HepG2 (cell line): ENCODE data around the gene AGPAT2. TPM values are rescaled to one million over a fixed set of nuclear protein-coding genes. Genes with fewer than 3 reads are reported as not detected.

Experiments used
- FOXA1 ChIP-seq, 2 experiments: fragments of 450-650 bp in 1 of 2; sonication (generic) in 1 of 2; formaldehyde crosslinking in 1 of 2; IDR thresholded peaks; 2 replicates each; pipeline versions ENCODE4 v1.4.0 to v1.6.1; 2016 to 2020; ENCODE audit warnings: missing genetic modification reagents in 1 of 2
- HNRNPUL1 ChIP-seq: fragments of 200-400 bp; formaldehyde crosslinking; IDR thresholded peaks from 2 replicates; pipeline ENCODE4 v1.6.1; 2017; ENCODE audit warnings: low read depth, mild to moderate bottlenecking, low read length, moderate library complexity
- MYNN ChIP-seq: sonication (generic); formaldehyde crosslinking; IDR thresholded peaks from 2 replicates; pipeline ENCODE4 v1.4.0; 2020; ENCODE audit warnings: mild to moderate bottlenecking, low read depth, missing genetic modification reagents
- NFKBIZ ChIP-seq: IDR thresholded peaks from 2 replicates; pipeline ENCODE4 v1.6.1; 2018; ENCODE audit warnings: missing genetic modification reagents, missing compliant biosample characterization
- NR2F2 ChIP-seq: IDR thresholded peaks from 2 replicates; pipeline ENCODE4 v1.6.1; 2012; ENCODE audit warnings: low read depth, inconsistent platforms, borderline replicate concordance
- PATZ1 ChIP-seq: sonication (generic); formaldehyde crosslinking; IDR thresholded peaks from 2 replicates; pipeline ENCODE4 v1.4.0; 2020; ENCODE audit warnings: missing genetic modification reagents
- POGK ChIP-seq: sonication (generic); formaldehyde crosslinking; conservative IDR thresholded peaks from 2 replicates; pipeline ENCODE4 v1.8.0; 2022; ENCODE audit warnings: mild to moderate bottlenecking, moderate library complexity, missing genetic modification reagents
- RFX3 ChIP-seq: IDR thresholded peaks from 2 replicates; pipeline ENCODE4 v1.6.1; 2016; ENCODE audit warnings: missing biosample characterization, missing genetic modification reagents
- TGIF2 ChIP-seq: IDR thresholded peaks from 2 replicates; pipeline ENCODE4 v1.6.1; 2016; ENCODE audit warnings: control low read depth, missing compliant biosample characterization
- THYN1 ChIP-seq: sonication (generic); formaldehyde crosslinking; IDR thresholded peaks from 2 replicates; pipeline ENCODE4 v1.8.1; 2023; ENCODE audit warnings: low read depth, mild to moderate bottlenecking, moderate library complexity, missing genetic modification reagents, borderline replicate concordance
- YY1 ChIP-seq: IDR thresholded peaks from 2 replicates; pipeline ENCODE4 v1.6.1; 2011; ENCODE audit warnings: low read length, low read depth, moderate library complexity, mild to moderate bottlenecking; ENCODE audit not compliant: insufficient read depth, insufficient replicate concordance
- ZNF282 ChIP-seq: fragments of 450-650 bp; IDR thresholded peaks from 2 replicates; pipeline ENCODE4 v1.6.1; 2018; ENCODE audit not compliant: partially characterized antibody
- ZNF335 ChIP-seq: sonication (generic); formaldehyde crosslinking; IDR thresholded peaks from 2 replicates; pipeline ENCODE4 v1.4.0; 2020; ENCODE audit warnings: missing genetic modification reagents
- polyA plus RNA-seq, 8 experiments: library from polyadenylated mRNA; depleted of rRNA in 3 of 8; stranded (reverse) in 7 of 8; unstranded in 1 of 8; fragments of >200 nt; fragmentation: Illumina TruSeq in 4 of 8; extraction: Trizol in 4 of 8; gene quantifications; 2 replicates each; pipeline versions ENCODE4 v1.2.1 to v1.2.3, GENCODE V29; 2011 to 2016; ENCODE audit warnings: low read depth in 4 of 8, missing spikeins in 1 of 8, mixed read lengths in 1 of 8; ENCODE audit not compliant: insufficient read depth in 1 of 8
- total RNA-seq, 5 experiments: library from RNA; depleted of rRNA; stranded (reverse); fragments of >200 nt; fragmentation: Illumina TruSeq; extraction: Trizol; gene quantifications; 2 replicates each; pipeline ENCODE4 v1.2.3, GENCODE V29; 2016; ENCODE audit warnings: low read depth in 1 of 5
- TF ChIP-seq, protein P1 (sequence below): sonication (generic); formaldehyde crosslinking; IDR thresholded peaks from 2 replicates; pipeline ENCODE4 v1.5.0; 2020; ENCODE audit warnings: mild to moderate bottlenecking, missing genetic modification reagents, borderline replicate concordance
- TF ChIP-seq, protein P2 (sequence below): sonication (generic); formaldehyde crosslinking; IDR thresholded peaks from 2 replicates; pipeline ENCODE4 v1.5.1; 2020; ENCODE audit warnings: mild to moderate bottlenecking, missing genetic modification reagents, moderate library complexity

AGPAT2 gene
- total and polyA plus RNA-seq, 2 of the 13 experiments (the other 11 are each of a cell fraction or from before 2014, with no cell fraction given) = 3.9 to 25.8 TPM

DNA sequence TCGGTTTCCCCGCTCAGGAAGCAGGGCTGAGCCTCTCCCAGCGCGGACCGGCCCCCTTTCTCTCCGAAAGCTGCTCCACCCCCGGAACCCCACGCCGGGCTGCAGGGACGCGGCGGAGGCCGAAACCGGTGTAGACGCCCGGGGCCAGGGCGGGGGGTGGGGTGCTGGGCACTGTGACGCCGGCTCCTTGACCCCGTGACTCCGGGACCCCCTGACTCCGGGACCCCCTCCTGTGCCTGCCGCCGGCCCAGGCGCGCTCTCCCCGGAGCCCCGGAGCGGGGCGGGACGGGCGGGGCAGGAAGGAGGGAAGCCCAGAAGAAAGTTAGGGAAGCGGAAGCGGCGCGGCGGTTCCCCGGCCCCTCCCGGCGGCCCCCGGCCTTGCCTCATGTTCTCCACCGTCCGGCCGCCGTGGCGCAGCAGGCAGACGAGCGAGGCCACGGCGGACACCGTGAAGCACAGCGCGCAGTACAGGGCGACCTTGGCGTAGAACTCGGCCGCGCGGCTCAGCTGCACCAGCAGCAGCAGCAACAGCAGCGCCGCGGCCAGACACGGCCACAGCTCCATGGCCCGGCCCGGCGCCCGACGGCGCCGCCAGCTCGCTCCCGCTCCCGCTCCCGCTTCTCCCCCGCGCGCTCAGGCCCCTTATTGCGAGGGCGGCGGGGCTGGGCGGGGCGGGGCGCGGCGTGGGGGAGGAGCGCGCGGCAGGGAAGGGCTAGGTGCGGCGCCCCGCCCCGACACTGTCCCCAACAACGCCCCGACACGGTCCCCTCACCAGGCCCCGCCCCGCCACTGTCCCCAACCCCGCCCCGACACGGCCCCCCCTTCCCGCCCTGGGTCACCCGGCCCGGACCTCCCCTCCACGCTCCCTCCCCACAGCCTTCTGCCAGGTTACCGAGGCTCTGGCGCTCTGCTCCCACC, at the start of gene AGPAT2 (continued):
- TF ChIP-seq, protein P1, sequence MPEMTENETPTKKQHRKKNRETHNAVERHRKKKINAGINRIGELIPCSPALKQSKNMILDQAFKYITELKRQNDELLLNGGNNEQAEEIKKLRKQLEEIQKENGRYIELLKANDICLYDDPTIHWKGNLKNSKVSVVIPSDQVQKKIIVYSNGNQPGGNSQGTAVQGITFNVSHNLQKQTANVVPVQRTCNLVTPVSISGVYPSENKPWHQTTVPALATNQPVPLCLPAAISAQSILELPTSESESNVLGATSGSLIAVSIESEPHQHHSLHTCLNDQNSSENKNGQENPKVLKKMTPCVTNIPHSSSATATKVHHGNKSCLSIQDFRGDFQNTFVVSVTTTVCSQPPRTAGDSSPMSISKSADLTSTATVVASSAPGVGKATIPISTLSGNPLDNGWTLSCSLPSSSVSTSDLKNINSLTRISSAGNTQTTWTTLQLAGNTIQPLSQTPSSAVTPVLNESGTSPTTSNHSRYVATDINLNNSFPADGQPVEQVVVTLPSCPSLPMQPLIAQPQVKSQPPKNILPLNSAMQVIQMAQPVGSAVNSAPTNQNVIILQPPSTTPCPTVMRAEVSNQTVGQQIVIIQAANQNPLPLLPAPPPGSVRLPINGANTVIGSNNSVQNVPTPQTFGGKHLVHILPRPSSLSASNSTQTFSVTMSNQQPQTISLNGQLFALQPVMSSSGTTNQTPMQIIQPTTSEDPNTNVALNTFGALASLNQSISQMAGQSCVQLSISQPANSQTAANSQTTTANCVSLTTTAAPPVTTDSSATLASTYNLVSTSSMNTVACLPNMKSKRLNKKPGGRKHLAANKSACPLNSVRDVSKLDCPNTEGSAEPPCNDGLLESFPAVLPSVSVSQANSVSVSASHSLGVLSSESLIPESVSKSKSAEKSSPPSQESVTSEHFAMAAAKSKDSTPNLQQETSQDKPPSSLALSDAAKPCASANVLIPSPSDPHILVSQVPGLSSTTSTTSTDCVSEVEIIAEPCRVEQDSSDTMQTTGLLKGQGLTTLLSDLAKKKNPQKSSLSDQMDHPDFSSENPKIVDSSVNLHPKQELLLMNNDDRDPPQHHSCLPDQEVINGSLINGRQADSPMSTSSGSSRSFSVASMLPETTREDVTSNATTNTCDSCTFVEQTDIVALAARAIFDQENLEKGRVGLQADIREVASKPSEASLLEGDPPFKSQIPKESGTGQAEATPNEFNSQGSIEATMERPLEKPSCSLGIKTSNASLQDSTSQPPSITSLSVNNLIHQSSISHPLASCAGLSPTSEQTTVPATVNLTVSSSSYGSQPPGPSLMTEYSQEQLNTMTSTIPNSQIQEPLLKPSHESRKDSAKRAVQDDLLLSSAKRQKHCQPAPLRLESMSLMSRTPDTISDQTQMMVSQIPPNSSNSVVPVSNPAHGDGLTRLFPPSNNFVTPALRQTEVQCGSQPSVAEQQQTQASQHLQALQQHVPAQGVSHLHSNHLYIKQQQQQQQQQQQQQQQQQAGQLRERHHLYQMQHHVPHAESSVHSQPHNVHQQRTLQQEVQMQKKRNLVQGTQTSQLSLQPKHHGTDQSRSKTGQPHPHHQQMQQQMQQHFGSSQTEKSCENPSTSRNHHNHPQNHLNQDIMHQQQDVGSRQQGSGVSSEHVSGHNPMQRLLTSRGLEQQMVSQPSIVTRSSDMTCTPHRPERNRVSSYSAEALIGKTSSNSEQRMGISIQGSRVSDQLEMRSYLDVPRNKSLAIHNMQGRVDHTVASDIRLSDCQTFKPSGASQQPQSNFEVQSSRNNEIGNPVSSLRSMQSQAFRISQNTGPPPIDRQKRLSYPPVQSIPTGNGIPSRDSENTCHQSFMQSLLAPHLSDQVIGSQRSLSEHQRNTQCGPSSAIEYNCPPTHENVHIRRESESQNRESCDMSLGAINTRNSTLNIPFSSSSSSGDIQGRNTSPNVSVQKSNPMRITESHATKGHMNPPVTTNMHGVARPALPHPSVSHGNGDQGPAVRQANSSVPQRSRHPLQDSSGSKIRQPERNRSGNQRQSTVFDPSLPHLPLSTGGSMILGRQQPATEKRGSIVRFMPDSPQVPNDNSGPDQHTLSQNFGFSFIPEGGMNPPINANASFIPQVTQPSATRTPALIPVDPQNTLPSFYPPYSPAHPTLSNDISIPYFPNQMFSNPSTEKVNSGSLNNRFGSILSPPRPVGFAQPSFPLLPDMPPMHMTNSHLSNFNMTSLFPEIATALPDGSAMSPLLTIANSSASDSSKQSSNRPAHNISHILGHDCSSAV = no peak
- TF ChIP-seq HNRNPUL1 (no peak), ZNF282 (no peak), ZNF335 (no peak), NFKBIZ (no peak), MYNN (CRISPR knock-in tag) (no peak), POGK (CRISPR knock-in tag) (no peak), YY1 (no peak), THYN1 (CRISPR knock-in tag) (no peak), NR2F2 (no peak), RFX3 (CRISPR knock-in tag) (no peak), PATZ1 (peak; percentile 51), TGIF2 (CRISPR knock-in tag) (0 out of 2 replicates have a peak, but pooled peaks have one; percentile 20), FOXA1 (IDR thresholded peaks at IDR 0.05) (no peak), FOXA1 (CRISPR knock-in tag; IDR thresholded peaks at IDR 0.05) (no peak)
- TF ChIP-seq, protein P2, sequence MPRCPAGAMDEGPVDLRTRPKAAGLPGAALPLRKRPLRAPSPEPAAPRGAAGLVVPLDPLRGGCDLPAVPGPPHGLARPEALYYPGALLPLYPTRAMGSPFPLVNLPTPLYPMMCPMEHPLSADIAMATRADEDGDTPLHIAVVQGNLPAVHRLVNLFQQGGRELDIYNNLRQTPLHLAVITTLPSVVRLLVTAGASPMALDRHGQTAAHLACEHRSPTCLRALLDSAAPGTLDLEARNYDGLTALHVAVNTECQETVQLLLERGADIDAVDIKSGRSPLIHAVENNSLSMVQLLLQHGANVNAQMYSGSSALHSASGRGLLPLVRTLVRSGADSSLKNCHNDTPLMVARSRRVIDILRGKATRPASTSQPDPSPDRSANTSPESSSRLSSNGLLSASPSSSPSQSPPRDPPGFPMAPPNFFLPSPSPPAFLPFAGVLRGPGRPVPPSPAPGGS (CRISPR knock-in tag) = no peak
